OCI-LY7 (cell line): ENCODE measurements around the gene RBM39. TPM values are rescaled to one million over a fixed set of nuclear protein-coding genes. Genes with fewer than 3 reads are reported as not detected.

Source experiments
- BruUV-seq: library from RNA; stranded (reverse); fragments of 400-500 nt; replicated peaks from 2 replicates; lab custom pipeline; 2021; lab: Mats Ljungman, UMichigan
- CTCF ChIA-PET: fragments of 300-600 bp; sonication (Branson Sonifier 250); formaldehyde crosslinking; loops from one replicate; lab custom pipeline; 2022; ENCODE audit warnings: antibody characterized with exemption; ENCODE audit not compliant: unreplicated experiment; lab: Charles Lee
- POLR2A ChIA-PET: fragments of 300-600 bp; sonication (Branson Sonifier 250); formaldehyde crosslinking; loops from one replicate; lab custom pipeline; 2022; ENCODE audit warnings: antibody characterized with exemption; lab: Charles Lee
- DNase-seq: peaks from one replicate; pipeline ENCODE4 v3.0.0-alpha.2; 2015; ENCODE audit warnings: low spot score
- H2AFZ ChIP-seq: fragments of 200-600 bp; sonication (generic), shearing (Covaris generic); 2 replicates; pipeline ENCODE4 v1.6.1; 2014; ENCODE audit warnings: mild to moderate bottlenecking, antibody characterized with exemption, low read length, moderate library complexity
- H3K27ac ChIP-seq: fragments of 200-600 bp; sonication (generic); 2 replicates; pipeline ENCODE4 v1.5.1; 2014; ENCODE audit warnings: mixed run types, low read depth, mild to moderate bottlenecking, moderate library complexity, low read length, inconsistent platforms; ENCODE audit not compliant: poor library complexity, severe bottlenecking
- H3K36me3 ChIP-seq: fragments of 200-600 bp; sonication (generic); 2 replicates; pipeline ENCODE4 v1.6.1; 2014; ENCODE audit warnings: mild to moderate bottlenecking, antibody characterized with exemption, low read length, moderate library complexity, mixed read lengths; ENCODE audit not compliant: insufficient read depth
- H3K4me1 ChIP-seq: fragments of 200-600 bp; sonication (generic); 2 replicates; pipeline ENCODE4 v1.5.1; 2014; ENCODE audit warnings: mild to moderate bottlenecking, low read length; ENCODE audit not compliant: insufficient read depth, poor library complexity, severe bottlenecking
- H3K4me2 ChIP-seq: fragments of 200-600 bp; sonication (generic); 2 replicates; pipeline ENCODE4 v1.6.1; 2014; ENCODE audit warnings: mild to moderate bottlenecking, low read length
- H3K4me3 ChIP-seq: fragments of 200-600 bp; sonication (generic); 2 replicates; pipeline ENCODE4 v1.5.1; 2014; ENCODE audit warnings: mild to moderate bottlenecking, low read depth, low read length; ENCODE audit not compliant: poor library complexity, severe bottlenecking
- H3K79me2 ChIP-seq: fragments of 200-600 bp; sonication (generic); 2 replicates; pipeline ENCODE4 v1.6.1; 2016; ENCODE audit warnings: low read depth, mild to moderate bottlenecking, low read length, moderate library complexity, mixed read lengths; ENCODE audit not compliant: insufficient read depth
- H3K9me2 ChIP-seq: fragments of 200-600 bp; sonication (generic); 2 replicates; pipeline ENCODE4 v1.6.1; 2016; ENCODE audit warnings: mild to moderate bottlenecking, low read length, mixed read lengths; ENCODE audit not compliant: insufficient read depth
- H3K9me3 ChIP-seq: fragments of 200-600 bp; sonication (generic); 2 replicates; pipeline ENCODE4 v1.6.1; 2014; ENCODE audit warnings: mild to moderate bottlenecking, mixed run types, low read length, mixed read lengths
- H4K20me1 ChIP-seq: fragments of 200-600 bp; sonication (generic); 2 replicates; pipeline ENCODE4 v1.6.1; 2014; ENCODE audit warnings: mild to moderate bottlenecking, antibody characterized with exemption, low read length, moderate library complexity, mixed read lengths; ENCODE audit not compliant: insufficient read depth
- EZH2phosphoT487 ChIP-seq: fragments of 200-600 bp; sonication (generic); IDR thresholded peaks from 2 replicates; pipeline ENCODE4 v1.6.1; 2018; ENCODE audit warnings: low read depth, borderline replicate concordance, mild to moderate bottlenecking, mixed run types, antibody characterized with exemption, low read length, moderate library complexity, mixed read lengths
- intact Hi-C: fragments of 100-400 bp; cut with micrococcal nuclease; formaldehyde crosslinking; loops from one replicate; pipeline ENCODE4 v1.10.0; 2022; ENCODE audit not compliant: unreplicated experiment
- total RNA-seq, 2 experiments: library from RNA; depleted of rRNA in 1 of 2; stranded (reverse); fragments of >200 nt in 1 of 2; shearing (Covaris generic) in 1 of 2; gene quantifications; 2 replicates each; pipeline ENCODE4 v1.2.3, GENCODE V29; 2014 to 2022
- TF ChIP-seq, protein P1 (sequence below): fragments of 200-600 bp; sonication (generic); conservative IDR thresholded peaks from 2 replicates; pipeline ENCODE4 v1.5.1; 2014; ENCODE audit warnings: mild to moderate bottlenecking, antibody characterized with exemption, low read length, moderate library complexity, mixed read lengths

RBM39 gene
- total RNA-seq, 2 experiments from 2014 or later, result 346 to 431 TPM

DNA sequence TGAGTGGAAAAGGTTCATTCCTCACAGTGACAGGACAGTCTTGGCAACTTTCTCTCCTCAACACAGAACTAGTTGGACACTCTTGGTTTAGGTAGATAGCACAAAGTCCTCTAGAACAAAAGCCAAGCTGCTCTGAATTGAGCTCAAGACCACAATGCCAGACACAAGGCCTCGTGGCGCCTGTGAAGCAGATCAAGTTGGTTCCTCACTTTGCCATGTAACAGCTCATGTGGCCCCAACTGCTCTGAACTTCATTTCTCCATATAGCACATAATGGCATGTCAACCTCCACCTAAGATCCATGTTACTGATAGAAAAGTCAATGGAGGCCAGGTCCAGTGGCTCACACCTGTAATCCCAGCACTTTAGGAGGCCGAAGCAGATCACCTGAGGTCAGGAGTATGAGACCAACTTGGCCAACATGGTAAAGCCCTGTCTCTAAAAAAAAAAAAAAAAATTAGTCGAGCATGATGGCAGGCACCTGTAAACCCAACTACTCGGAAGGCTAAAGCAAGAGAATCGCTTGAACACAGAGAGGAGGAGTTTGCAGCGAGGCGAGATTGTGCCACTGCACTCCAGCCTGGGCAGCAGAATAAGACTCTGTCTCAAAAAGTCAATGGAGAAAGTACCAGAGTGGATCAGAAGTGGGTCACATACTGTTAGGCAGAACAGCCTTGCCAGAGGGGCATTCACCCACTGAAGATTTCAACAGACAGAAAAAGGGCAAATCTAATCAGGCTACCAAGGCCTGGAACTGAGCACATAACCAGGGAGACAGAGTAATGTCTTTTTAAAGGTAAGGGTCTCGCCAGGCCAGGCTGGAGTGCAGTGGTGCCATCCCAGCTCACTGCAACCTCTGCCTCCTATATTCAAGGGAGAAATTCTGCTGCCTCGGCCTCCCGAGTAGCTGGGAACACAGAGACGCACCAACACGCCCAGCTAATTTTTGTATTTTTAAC is 21.6 kb downstream of the RBM39 start:
- Histone ChIP-seq H3K27ac (no peak overlapping the region), H3K9me2 (no peaks in the 10 kb centered on the region), H3K36me3 (peaks cover 99% of the 10 kb centered on the region), H3K4me2 (no peak overlapping the region), H4K20me1 (peaks cover 18% of the 10 kb centered on the region), H3K4me3 (no peak overlapping the region), H3K79me2 (peaks cover 91% of the 10 kb centered on the region; the same call in 1 of the 2 replicates), H3K4me1 (no peaks in the 10 kb centered on the region), H3K9me3 (no peaks in the 10 kb centered on the region), H2AFZ (no peak overlapping the region)
- intact Hi-C loops, result no loop called here
- no peak for TF ChIP-seq EZH2phosphoT487
- TF ChIP-seq, protein P1, sequence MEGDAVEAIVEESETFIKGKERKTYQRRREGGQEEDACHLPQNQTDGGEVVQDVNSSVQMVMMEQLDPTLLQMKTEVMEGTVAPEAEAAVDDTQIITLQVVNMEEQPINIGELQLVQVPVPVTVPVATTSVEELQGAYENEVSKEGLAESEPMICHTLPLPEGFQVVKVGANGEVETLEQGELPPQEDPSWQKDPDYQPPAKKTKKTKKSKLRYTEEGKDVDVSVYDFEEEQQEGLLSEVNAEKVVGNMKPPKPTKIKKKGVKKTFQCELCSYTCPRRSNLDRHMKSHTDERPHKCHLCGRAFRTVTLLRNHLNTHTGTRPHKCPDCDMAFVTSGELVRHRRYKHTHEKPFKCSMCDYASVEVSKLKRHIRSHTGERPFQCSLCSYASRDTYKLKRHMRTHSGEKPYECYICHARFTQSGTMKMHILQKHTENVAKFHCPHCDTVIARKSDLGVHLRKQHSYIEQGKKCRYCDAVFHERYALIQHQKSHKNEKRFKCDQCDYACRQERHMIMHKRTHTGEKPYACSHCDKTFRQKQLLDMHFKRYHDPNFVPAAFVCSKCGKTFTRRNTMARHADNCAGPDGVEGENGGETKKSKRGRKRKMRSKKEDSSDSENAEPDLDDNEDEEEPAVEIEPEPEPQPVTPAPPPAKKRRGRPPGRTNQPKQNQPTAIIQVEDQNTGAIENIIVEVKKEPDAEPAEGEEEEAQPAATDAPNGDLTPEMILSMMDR, result no peak
- POLR2A ChIA-PET, result interaction anchor here (0.7 to 2.0 kb wide), 2 partner anchors 14 to 23 kb away, joined by 3 to 5 read pairs; no protein-coding TSS in a partner anchor
- BruUV-seq, result no TSS peak
- no peak for DNase-seq
- CTCF ChIA-PET, result interaction anchor here (0.6 kb wide), 1 partner anchor 185 kb away, joined by 3 read pairs; no protein-coding TSS in a partner anchor

DNA sequence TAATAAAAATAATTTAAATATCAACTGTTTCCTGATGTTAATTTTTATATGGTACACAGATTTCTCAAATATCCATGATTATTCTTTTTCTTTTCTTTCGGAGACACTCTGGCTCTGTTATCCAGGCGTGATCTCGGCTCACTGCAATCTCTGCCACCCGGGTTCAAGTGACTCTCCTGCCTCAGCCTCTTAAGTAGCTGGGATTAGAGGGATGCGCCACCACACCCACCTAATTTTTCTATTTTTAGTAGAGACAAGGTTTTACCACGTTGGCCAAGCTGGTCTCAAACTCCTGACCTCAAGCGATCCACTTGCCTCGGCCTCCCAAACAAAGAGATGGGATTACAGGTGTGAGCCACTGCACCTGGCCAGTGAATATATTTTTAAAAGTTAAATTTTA is 22.3 kb downstream of the RBM39 start:
- peaks cover 90% of the 10 kb centered on the region; the same call in 1 of the 2 replicates for H3K79me2 ChIP-seq
- H3K4me2 ChIP-seq, result no peak overlapping the region
- no peak overlapping the region for H3K27ac ChIP-seq
- no peak overlapping the region for H3K4me3 ChIP-seq
- TF ChIP-seq EZH2phosphoT487, result no peak
- TF ChIP-seq, protein P1, result no peak
- CTCF ChIA-PET, result interaction anchor here (0.6 kb wide), 1 partner anchor 185 kb away, joined by 3 read pairs; no protein-coding TSS in a partner anchor
- no peaks in the 10 kb centered on the region for H3K4me1 ChIP-seq
- no peak overlapping the region for H2AFZ ChIP-seq
- DNase-seq, result no peak
- H4K20me1 ChIP-seq, result peaks cover 22% of the 10 kb centered on the region
- H3K9me2 ChIP-seq, result no peaks in the 10 kb centered on the region
- intact Hi-C loops, result no loop called here
- H3K36me3 ChIP-seq, result peaks cover 99% of the 10 kb centered on the region
- no TSS peak for BruUV-seq
- POLR2A ChIA-PET, result interaction anchor here (0.7 to 2.0 kb wide), 3 partner anchors 8 to 24 kb away, joined by 3 to 5 read pairs (median 4); no protein-coding TSS in a partner anchor
- no peaks in the 10 kb centered on the region for H3K9me3 ChIP-seq
